ENCODE measurements around the gene ARPC5.
A peak's percentile ranks its signal among the peaks of the same experiment; 100 is the strongest.

DNA sequence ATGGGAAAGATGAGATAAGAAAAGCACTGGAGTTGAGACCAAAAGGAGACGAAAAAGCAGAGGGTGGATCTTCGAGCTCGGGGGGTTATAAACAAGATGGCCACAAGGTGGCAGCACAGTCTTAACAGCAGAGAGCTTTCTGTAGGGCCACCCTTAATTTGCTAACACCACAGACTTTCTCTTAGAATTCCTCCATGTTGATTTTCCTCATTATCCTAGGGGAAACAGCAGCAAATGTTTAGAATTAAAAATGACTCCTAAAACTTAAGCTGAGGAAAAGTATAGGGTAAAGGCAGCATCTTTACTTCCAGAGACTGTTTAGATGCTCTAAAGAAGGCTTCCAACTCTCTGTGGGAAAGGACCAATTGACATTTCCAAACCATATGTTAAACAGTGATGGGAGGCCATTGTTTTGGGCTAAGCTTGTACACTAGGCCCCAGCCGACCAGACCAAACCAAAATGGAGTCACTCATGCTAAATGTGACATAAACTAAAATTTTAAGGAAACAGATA lies 20.0 kb upstream of the ARPC5 start:
- TF ChIP-seq, protein P1, sequence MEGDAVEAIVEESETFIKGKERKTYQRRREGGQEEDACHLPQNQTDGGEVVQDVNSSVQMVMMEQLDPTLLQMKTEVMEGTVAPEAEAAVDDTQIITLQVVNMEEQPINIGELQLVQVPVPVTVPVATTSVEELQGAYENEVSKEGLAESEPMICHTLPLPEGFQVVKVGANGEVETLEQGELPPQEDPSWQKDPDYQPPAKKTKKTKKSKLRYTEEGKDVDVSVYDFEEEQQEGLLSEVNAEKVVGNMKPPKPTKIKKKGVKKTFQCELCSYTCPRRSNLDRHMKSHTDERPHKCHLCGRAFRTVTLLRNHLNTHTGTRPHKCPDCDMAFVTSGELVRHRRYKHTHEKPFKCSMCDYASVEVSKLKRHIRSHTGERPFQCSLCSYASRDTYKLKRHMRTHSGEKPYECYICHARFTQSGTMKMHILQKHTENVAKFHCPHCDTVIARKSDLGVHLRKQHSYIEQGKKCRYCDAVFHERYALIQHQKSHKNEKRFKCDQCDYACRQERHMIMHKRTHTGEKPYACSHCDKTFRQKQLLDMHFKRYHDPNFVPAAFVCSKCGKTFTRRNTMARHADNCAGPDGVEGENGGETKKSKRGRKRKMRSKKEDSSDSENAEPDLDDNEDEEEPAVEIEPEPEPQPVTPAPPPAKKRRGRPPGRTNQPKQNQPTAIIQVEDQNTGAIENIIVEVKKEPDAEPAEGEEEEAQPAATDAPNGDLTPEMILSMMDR (IDR thresholded peaks at IDR 0.05): peak; percentile 83 to 90 (median 86)
- no peak for TF ChIP-seq POLR2A (IDR thresholded peaks at IDR 0.05)

Measured in transverse colon (tissue), 3 donors.